ENCODE measurements around the gene PDE6H.
A peak's percentile ranks its signal among the peaks of the same experiment; 100 is the strongest.

PDE6H gene

GRCh38 chr12:14957551-14958168, 15.2 kb upstream of the PDE6H start:
- no peak overlapping the region for H3K4me3 ChIP-seq (ENCODE audit: low read depth, low read length)
- H3K27ac ChIP-seq: peak overlapping the region; percentile 8
- no peak for TF ChIP-seq CTCF (IDR thresholded peaks at IDR 0.05; ENCODE audit: low read depth, low read length, missing control alignments)
- H3K36me3 ChIP-seq (replicated peaks): no peaks in the 10 kb centered on the region
- no peaks in the 10 kb centered on the region for H3K27me3 ChIP-seq (replicated peaks)
- in situ Hi-C loops (cut with HindIII; ENCODE audit: low pct_ligation_motif_present, low sequenced_read_pairs): no loop called here
- DNase-seq: no peak

- in situ Hi-C loops (cut with HindIII; ENCODE audit: low pct_ligation_motif_present, low sequenced_read_pairs): no loop called here
- DNase-seq: no peak
- Histone ChIP-seq H3K4me3 (ENCODE audit: low read depth, low read length) (no peak overlapping the region), H3K27ac (peak overlapping the region; percentile 17), H3K27me3 (replicated peaks) (no peaks in the 10 kb centered on the region), H3K36me3 (replicated peaks) (no peaks in the 10 kb centered on the region)
- TF ChIP-seq CTCF (IDR thresholded peaks at IDR 0.05; ENCODE audit: low read depth, low read length, missing control alignments): no peak
Measured at GRCh38 chr12:14958361-14959125, 14.3 kb upstream of the PDE6H start.

GRCh38 chr12:14959126-14959440, 13.8 kb upstream of the PDE6H start:
- in situ Hi-C loops (cut with HindIII; ENCODE audit: low pct_ligation_motif_present, low sequenced_read_pairs): no loop called here
- Histone ChIP-seq H3K4me3 (ENCODE audit: low read depth, low read length) (no peak overlapping the region), H3K27me3 (replicated peaks) (no peaks in the 10 kb centered on the region), H3K27ac (no peak overlapping the region), H3K36me3 (replicated peaks) (no peaks in the 10 kb centered on the region)
- TF ChIP-seq CTCF (IDR thresholded peaks at IDR 0.05; ENCODE audit: low read depth, low read length, missing control alignments): no peak
- DNase-seq: no peak

GRCh38 chr12:14959463-14959862, 13.4 kb upstream of the PDE6H start:
- Histone ChIP-seq H3K4me3 (ENCODE audit: low read depth, low read length) (no peak overlapping the region), H3K27me3 (replicated peaks) (no peaks in the 10 kb centered on the region), H3K36me3 (replicated peaks) (no peaks in the 10 kb centered on the region), H3K27ac (no peak overlapping the region)
- in situ Hi-C loops (cut with HindIII; ENCODE audit: low pct_ligation_motif_present, low sequenced_read_pairs): no loop called here
- TF ChIP-seq CTCF (IDR thresholded peaks at IDR 0.05; ENCODE audit: low read depth, low read length, missing control alignments): no peak
- DNase-seq: no peak

GRCh38 chr12:14959916-14960496, 12.8 kb upstream of the PDE6H start:
- no peak for DNase-seq
- no peak for TF ChIP-seq CTCF (IDR thresholded peaks at IDR 0.05; ENCODE audit: low read depth, low read length, missing control alignments)
- no peaks in the 10 kb centered on the region for H3K27me3 ChIP-seq (replicated peaks)
- H3K36me3 ChIP-seq (replicated peaks): no peaks in the 10 kb centered on the region
- no peak overlapping the region for H3K4me3 ChIP-seq (ENCODE audit: low read depth, low read length)
- in situ Hi-C loops (cut with HindIII; ENCODE audit: low pct_ligation_motif_present, low sequenced_read_pairs): no loop called here
- H3K27ac ChIP-seq: peak overlapping the region; percentile 69

Data from brain microvascular endothelial cell (primary cell).